Trophoblast cell (in vitro differentiated cells and primary cell): ENCODE data around the gene ASTL.

Source experiments
- DNase-seq, 2 donors: peaks; one replicate each; pipeline ENCODE4 v3.0.0-alpha.2; 2016
- H2AFZ ChIP-seq: 2 replicates; pipeline ENCODE4 v1.6.1; 2013; ENCODE audit warnings: low read length, moderate library complexity, mild to moderate bottlenecking; ENCODE audit not compliant: insufficient read depth, poor library complexity
- H2AK5ac ChIP-seq: 2 replicates; pipeline ENCODE4 v1.6.1; 2013; ENCODE audit warnings: mild to moderate bottlenecking, low read length
- H2BK120ac ChIP-seq: 2 replicates; pipeline ENCODE4 v1.6.1; 2013; ENCODE audit warnings: low read length, mild to moderate bottlenecking, moderate library complexity; ENCODE audit not compliant: insufficient read depth, poor library complexity
- H2BK12ac ChIP-seq: 2 replicates; pipeline ENCODE4 v1.6.1; 2013; ENCODE audit warnings: mild to moderate bottlenecking, low read length, moderate library complexity
- H2BK5ac ChIP-seq: 2 replicates; pipeline ENCODE4 v1.6.1; 2013; ENCODE audit warnings: low read length, low read depth, moderate library complexity, mild to moderate bottlenecking; ENCODE audit not compliant: poor library complexity
- H3K14ac ChIP-seq: 2 replicates; pipeline ENCODE4 v1.6.1; 2013; ENCODE audit warnings: mild to moderate bottlenecking, low read length
- H3K18ac ChIP-seq: 2 replicates; pipeline ENCODE4 v1.6.1; 2013; ENCODE audit warnings: mild to moderate bottlenecking, low read length
- H3K23ac ChIP-seq: 2 replicates; pipeline ENCODE4 v1.6.1; 2013; ENCODE audit warnings: low read length
- H3K27ac ChIP-seq: 2 replicates; pipeline ENCODE4 v1.5.1; 2013; ENCODE audit warnings: low read depth, mild to moderate bottlenecking, inconsistent platforms, low read length, moderate library complexity
- H3K27me3 ChIP-seq: 2 replicates; pipeline ENCODE4 v1.6.1; 2013; ENCODE audit warnings: inconsistent platforms, mild to moderate bottlenecking, low read length, moderate library complexity; ENCODE audit not compliant: insufficient read depth
- H3K36me3 ChIP-seq, 2 experiments: 1 replicate in 1 of 2; 2 replicates in 1 of 2; pipeline ENCODE4 v1.6.1; 2013; ENCODE audit warnings: low read length in 2 of 2, mild to moderate bottlenecking in 2 of 2, moderate library complexity in 1 of 2; ENCODE audit not compliant: insufficient read depth in 2 of 2, control insufficient read depth in 1 of 2
- H3K4ac ChIP-seq: 2 replicates; pipeline ENCODE4 v1.6.1; 2013; ENCODE audit warnings: low read depth, mild to moderate bottlenecking, low read length, moderate library complexity
- H3K4me1 ChIP-seq, 2 experiments: 1 replicate in 1 of 2; 2 replicates in 1 of 2; pipeline ENCODE4 v1.6.1; 2013; ENCODE audit warnings: low read length in 2 of 2, mild to moderate bottlenecking in 2 of 2, moderate library complexity in 1 of 2; ENCODE audit not compliant: insufficient read depth in 2 of 2, control insufficient read depth in 1 of 2
- H3K4me2 ChIP-seq: 2 replicates; pipeline ENCODE4 v1.6.1; 2013; ENCODE audit warnings: inconsistent platforms, mild to moderate bottlenecking, low read length, moderate library complexity
- H3K4me3 ChIP-seq: 2 replicates; pipeline ENCODE4 v1.5.1; 2013; ENCODE audit warnings: mild to moderate bottlenecking, low read depth, low read length, inconsistent platforms
- H3K79me1 ChIP-seq: one replicate; pipeline ENCODE4 v1.6.1; 2013; ENCODE audit warnings: low read length
- H3K79me2 ChIP-seq: 2 replicates; pipeline ENCODE4 v1.6.1; 2013; ENCODE audit warnings: low read length, mild to moderate bottlenecking; ENCODE audit not compliant: control insufficient read depth, insufficient read depth, poor library complexity
- H3K9ac ChIP-seq: 2 replicates; pipeline ENCODE4 v1.6.1; 2013; ENCODE audit warnings: mild to moderate bottlenecking, low read length
- H3K9me3 ChIP-seq: 2 replicates; pipeline ENCODE4 v1.6.1; 2013; ENCODE audit warnings: low read depth, mild to moderate bottlenecking, control low read depth, inconsistent platforms, low read length; ENCODE audit not compliant: insufficient read depth
- H4K12ac ChIP-seq: 2 replicates; pipeline ENCODE4 v1.6.1; 2013; ENCODE audit warnings: low read depth, mild to moderate bottlenecking, low read length, moderate library complexity
- H4K8ac ChIP-seq: 2 replicates; pipeline ENCODE4 v1.6.1; 2013; ENCODE audit warnings: low read depth, mild to moderate bottlenecking, low read length, moderate library complexity
- H4K91ac ChIP-seq: one replicate; pipeline ENCODE4 v1.6.1; 2013; ENCODE audit warnings: low read depth, mild to moderate bottlenecking, low read length, moderate library complexity
- WGBS: extraction: QIAGEN DNeasy Blood & Tissue Kit; methylation state at CpG from one replicate; pipeline ENCODE4 v1.1.7; 2013; ENCODE audit warnings: missing lambda C conversion rate; ENCODE audit not compliant: insufficient read length, insufficient coverage; ENCODE audit errors: extremely low coverage; 5-methylcytosine and 5-hydroxymethylcytosine counted together

ASTL gene

DNA sequence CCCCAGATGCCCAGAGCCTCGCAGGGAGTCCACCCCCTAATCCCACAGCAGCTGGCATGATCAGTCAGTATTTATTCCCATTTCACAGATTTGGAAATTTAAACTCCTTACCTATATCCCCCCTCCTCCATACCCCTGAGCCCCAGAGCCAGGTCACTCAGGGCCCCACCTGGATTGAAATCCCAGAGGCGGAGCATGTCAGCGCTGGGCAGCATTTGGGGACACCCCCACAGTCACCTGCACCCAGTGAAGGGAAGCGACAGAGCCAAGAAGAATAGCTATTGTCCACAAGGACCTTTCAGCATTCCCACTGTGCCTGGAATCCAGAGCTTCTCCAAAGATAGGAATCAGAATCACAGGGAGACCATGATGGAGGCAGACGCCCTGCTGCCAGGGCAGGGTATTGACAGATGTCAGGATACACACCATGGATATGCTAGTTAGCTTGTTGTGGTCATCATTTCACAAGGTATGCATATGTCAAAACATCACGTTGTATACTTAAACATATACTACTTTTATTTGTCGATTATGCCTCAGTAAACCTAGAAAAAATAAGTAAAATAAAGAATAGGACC is 968 bp upstream of the ASTL start:
- Histone ChIP-seq H2AK5ac (no peak overlapping the region), H3K27ac (no peak overlapping the region)

GRCh38 chr2:96137321-96138178 is 752 bp downstream of the ASTL start:
- H2BK12ac ChIP-seq: no peak overlapping the region
- H3K14ac ChIP-seq: no peak overlapping the region
- no peak overlapping the region for H3K27ac ChIP-seq
- H3K9me3 ChIP-seq: peaks cover 5% of the 10 kb centered on the region
- H3K27me3 ChIP-seq: no peaks in the 10 kb centered on the region
- no peaks in the 10 kb centered on the region for H3K36me3 ChIP-seq
- no peak overlapping the region for H2BK120ac ChIP-seq
- H3K79me2 ChIP-seq: no peaks in the 10 kb centered on the region
- H4K8ac ChIP-seq: no peak overlapping the region
- no peak overlapping the region for H3K18ac ChIP-seq
- H2AFZ ChIP-seq: no peak overlapping the region
- no CpG with 5 or more reads among the region's 15 CpGs for WGBS
- no peak overlapping the region for H2BK5ac ChIP-seq
- H4K91ac ChIP-seq: no peak overlapping the region
- no peak overlapping the region for H3K4me3 ChIP-seq
- no peak overlapping the region for H3K4ac ChIP-seq
- no peak overlapping the region for H3K9ac ChIP-seq
- H4K12ac ChIP-seq: no peak overlapping the region
- H3K4me1 ChIP-seq: no peaks in the 10 kb centered on the region
- no peak overlapping the region for H3K4me2 ChIP-seq
- no peak for DNase-seq
- H2AK5ac ChIP-seq: no peak overlapping the region
- H3K23ac ChIP-seq: no peak overlapping the region
- no peaks in the 10 kb centered on the region for H3K79me1 ChIP-seq

More for the DNA sequence above, 968 bp upstream of the ASTL start:
- Histone ChIP-seq H2BK5ac (no peak overlapping the region), H2AFZ (no peak overlapping the region), H3K79me1 (no peaks in the 10 kb centered on the region), H3K18ac (no peak overlapping the region), H3K4me3 (no peak overlapping the region), H3K9ac (no peak overlapping the region), H3K4ac (no peak overlapping the region), H3K9me3 (peaks cover 5% of the 10 kb centered on the region), H3K4me2 (no peak overlapping the region), H2BK120ac (no peak overlapping the region), H4K91ac (no peak overlapping the region), H3K23ac (no peak overlapping the region), H3K36me3 (peaks cover 0 to 2% of the 10 kb centered on the region in 2 experiments), H4K8ac (no peak overlapping the region), H2BK12ac (no peak overlapping the region), H3K4me1 (peaks cover 6% of the 10 kb centered on the region in 2 experiments), H3K79me2 (no peaks in the 10 kb centered on the region), H3K14ac (no peak overlapping the region), H4K12ac (no peak overlapping the region), H3K27me3 (no peaks in the 10 kb centered on the region)
- WGBS: no CpG with 5 or more reads among the region's 7 CpGs
- no peak for DNase-seq

DNA sequence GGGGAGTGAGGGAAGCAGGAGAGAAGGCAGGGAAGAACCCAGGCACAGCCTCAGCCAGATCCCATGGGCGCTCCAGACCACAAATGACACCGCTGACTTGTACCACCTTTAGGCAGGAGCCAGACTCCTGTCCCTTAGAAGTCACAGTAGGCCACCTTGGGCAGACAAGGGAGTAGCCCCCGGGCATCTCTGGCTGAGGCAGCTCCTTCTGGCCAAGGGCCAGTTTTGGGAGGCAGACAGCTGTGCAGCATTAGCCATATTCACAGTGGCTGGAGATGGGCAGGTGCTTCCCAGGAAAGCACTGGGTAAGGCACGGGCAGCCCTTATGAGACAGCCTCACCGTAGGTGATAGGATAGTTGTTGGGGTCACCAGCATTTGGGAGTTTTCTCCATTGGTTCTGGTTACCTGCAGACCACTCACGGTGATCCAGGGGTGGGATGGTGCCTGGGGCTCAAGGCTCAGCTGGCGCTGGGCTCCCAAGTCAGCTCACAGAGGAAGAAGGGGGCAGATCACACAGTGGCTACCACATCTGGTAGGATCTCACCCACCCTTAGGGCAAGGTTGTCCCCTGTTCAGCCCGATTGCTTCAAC is 2.1 kb downstream of the ASTL start:
- no peak overlapping the region for H4K12ac ChIP-seq
- no peak overlapping the region for H2BK12ac ChIP-seq
- H3K9ac ChIP-seq: no peak overlapping the region
- H3K18ac ChIP-seq: no peak overlapping the region
- no peak overlapping the region for H3K27ac ChIP-seq
- no peak overlapping the region for H2AFZ ChIP-seq
- H4K91ac ChIP-seq: no peak overlapping the region
- H3K36me3 ChIP-seq: no peaks in the 10 kb centered on the region
- no peak overlapping the region for H4K8ac ChIP-seq
- H3K79me1 ChIP-seq: no peaks in the 10 kb centered on the region
- DNase-seq: no peak
- no peak overlapping the region for H2BK5ac ChIP-seq
- no peak overlapping the region for H2BK120ac ChIP-seq
- H3K79me2 ChIP-seq: no peaks in the 10 kb centered on the region
- no peak overlapping the region for H3K23ac ChIP-seq
- WGBS: no CpG with 5 or more reads among the region's 8 CpGs
- peaks cover 5% of the 10 kb centered on the region for H3K9me3 ChIP-seq
- no peak overlapping the region for H3K14ac ChIP-seq
- H3K4me1 ChIP-seq: no peaks in the 10 kb centered on the region
- no peaks in the 10 kb centered on the region for H3K27me3 ChIP-seq
- H2AK5ac ChIP-seq: no peak overlapping the region
- H3K4me2 ChIP-seq: no peak overlapping the region
- no peak overlapping the region for H3K4ac ChIP-seq
- no peak overlapping the region for H3K4me3 ChIP-seq

GRCh38 chr2:96135621-96136020 is 2.7 kb downstream of the ASTL start:
- H2AK5ac ChIP-seq: no peak overlapping the region
- no peak overlapping the region for H2BK5ac ChIP-seq
- H3K9ac ChIP-seq: no peak overlapping the region
- no peak overlapping the region for H3K23ac ChIP-seq
- H3K4me3 ChIP-seq: no peak overlapping the region
- no peak for DNase-seq
- no peak overlapping the region for H3K4me2 ChIP-seq
- no peak overlapping the region for H4K8ac ChIP-seq
- no peak overlapping the region for H3K18ac ChIP-seq
- peaks cover 5% of the 10 kb centered on the region for H3K9me3 ChIP-seq
- no peaks in the 10 kb centered on the region for H3K79me2 ChIP-seq
- H4K12ac ChIP-seq: no peak overlapping the region
- no peak overlapping the region for H2BK12ac ChIP-seq
- no peak overlapping the region for H4K91ac ChIP-seq
- H2BK120ac ChIP-seq: no peak overlapping the region
- no peak overlapping the region for H2AFZ ChIP-seq
- no peaks in the 10 kb centered on the region for H3K27me3 ChIP-seq
- no CpG with 5 or more reads among the region's 5 CpGs for WGBS
- H3K4ac ChIP-seq: no peak overlapping the region
- H3K4me1 ChIP-seq: no peaks in the 10 kb centered on the region
- no peaks in the 10 kb centered on the region for H3K79me1 ChIP-seq
- H3K36me3 ChIP-seq: no peaks in the 10 kb centered on the region
- no peak overlapping the region for H3K14ac ChIP-seq
- no peak overlapping the region for H3K27ac ChIP-seq
